Small intestine (tissue), 7 donors: ENCODE data around the gene ELMO3. TPM values are rescaled to one million over a fixed set of nuclear protein-coding genes. Genes with fewer than 3 reads are reported as not detected.
A peak's percentile ranks its signal among the peaks of the same experiment; 100 is the strongest.

Source experiments
- DNase-seq, 2 donors: peaks; one replicate each; pipeline versions ENCODE4 v3.0.0 to v3.0.0-alpha.2; 2013
- FAIRE-seq: peaks from 2 replicates; lab custom pipeline; 2012; peaks lifted over from hg19 to GRCh38; lab: Jason Lieb, UNC
- H3K27ac ChIP-seq, 3 donors: one replicate each; pipeline ENCODE4 v1.5.1; 2013; ENCODE audit warnings: low read length in 2 of 3, mild to moderate bottlenecking in 2 of 3, control low read depth in 1 of 3, inconsistent platforms in 1 of 3, low read depth in 1 of 3, moderate library complexity in 1 of 3
- H3K27me3 ChIP-seq, 3 donors: one replicate each; pipeline ENCODE4 v1.6.1; 2013; ENCODE audit warnings: low read length in 3 of 3, inconsistent platforms in 1 of 3; ENCODE audit not compliant: control insufficient read depth in 3 of 3, insufficient read depth in 3 of 3
- H3K36me3 ChIP-seq, 3 donors: one replicate each; pipeline ENCODE4 v1.6.1; 2013; ENCODE audit warnings: low read length in 3 of 3, inconsistent platforms in 1 of 3, low read depth in 1 of 3, mild to moderate bottlenecking in 1 of 3, moderate library complexity in 1 of 3; ENCODE audit not compliant: control insufficient read depth in 3 of 3, insufficient read depth in 2 of 3
- H3K4me1 ChIP-seq, 3 donors: one replicate each; pipeline ENCODE4 v1.6.1; 2013; ENCODE audit warnings: low read length in 2 of 3, inconsistent platforms in 1 of 3, low read depth in 1 of 3, mild to moderate bottlenecking in 1 of 3, moderate library complexity in 1 of 3; ENCODE audit not compliant: control insufficient read depth in 3 of 3, insufficient read depth in 2 of 3
- H3K4me3 ChIP-seq, 3 donors: one replicate each; pipeline ENCODE4 v1.5.1; 2013; ENCODE audit warnings: low read length in 3 of 3, control low read depth in 1 of 3, inconsistent platforms in 1 of 3, low read depth in 1 of 3, mild to moderate bottlenecking in 1 of 3, moderate library complexity in 1 of 3
- H3K9me3 ChIP-seq, 2 donors: one replicate each; pipeline ENCODE4 v1.6.1; 2013; ENCODE audit warnings: low read depth in 1 of 2, low read length in 1 of 2; ENCODE audit not compliant: control insufficient read depth in 2 of 2, insufficient read depth in 1 of 2
- WGBS, 3 donors: extraction: QIAGEN DNeasy Blood & Tissue Kit; methylation state at CpG; one replicate each; pipeline ENCODE4 v1.1.7; 2013; 5-methylcytosine and 5-hydroxymethylcytosine counted together
- polyA plus RNA-seq, 4 donors: library from polyadenylated mRNA; stranded (reverse) in 3 of 4; unstranded in 1 of 4; fragments of 200-250 nt in 3 of 4; fragments of 120-200 nt in 1 of 4; gene quantifications; one replicate each; pipeline versions ENCODE4 v1.2.1 to v1.2.3, GENCODE V29; 2013
- donor health status: healthy with polysubstance abuse.
- donor health status: control.
- donor health status: control.
- donor health status: Bipolar disorder and iron deficiency.
- donor health status: healthy.

The ELMO3 gene
- polyA plus RNA-seq, 4 donors: 36.3 to 101 (median 67.4) TPM

DNA sequence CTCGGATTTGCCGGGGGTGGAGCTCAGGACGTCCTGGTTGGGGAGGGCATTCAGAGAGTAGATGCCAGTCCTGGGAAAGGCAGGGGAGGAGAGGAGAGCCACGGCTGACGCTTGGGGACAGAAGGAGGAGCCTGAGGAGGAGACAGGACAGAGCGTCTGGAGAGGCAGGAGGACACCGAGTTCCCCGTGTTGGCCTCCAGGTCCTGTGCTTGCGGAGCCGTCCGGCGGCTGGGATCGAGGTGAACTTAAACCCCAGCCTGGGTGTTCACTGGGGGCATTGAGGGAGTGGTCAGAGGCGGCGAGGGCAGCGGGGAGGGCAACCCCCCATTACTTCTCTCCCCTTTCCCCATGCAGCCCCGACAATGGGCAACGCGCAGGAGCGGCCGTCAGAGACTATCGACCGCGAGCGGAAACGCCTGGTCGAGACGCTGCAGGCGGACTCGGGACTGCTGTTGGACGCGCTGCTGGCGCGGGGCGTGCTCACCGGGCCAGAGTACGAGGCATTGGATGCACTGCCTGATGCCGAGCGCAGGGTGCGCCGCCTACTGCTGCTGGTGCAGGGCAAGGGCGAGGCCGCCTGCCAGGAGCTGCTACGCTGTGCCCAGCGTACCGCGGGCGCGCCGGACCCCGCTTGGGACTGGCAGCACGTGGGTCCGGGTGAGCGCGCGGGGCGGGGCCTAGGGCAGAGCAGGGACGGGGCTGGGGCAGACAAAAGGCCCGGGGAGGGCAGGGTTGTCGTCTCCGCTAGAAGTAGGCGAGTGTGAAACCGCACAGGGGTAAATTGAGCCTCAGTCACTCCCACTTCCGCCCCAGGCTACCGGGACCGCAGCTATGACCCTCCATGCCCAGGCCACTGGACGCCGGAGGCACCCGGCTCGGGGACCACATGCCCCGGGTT, 24.9 kb upstream of the ELMO3 start:
- DNase-seq: peak; percentile 93 to 95
- no peak for FAIRE-seq
- H3K27ac ChIP-seq: peak overlapping the region in 2 of 3 donors; percentile 83 to 93
- H3K9me3 ChIP-seq: no peaks in the 10 kb centered on the region
- H3K4me3 ChIP-seq: peak overlapping the region in 2 of 3 donors; percentile 30 to 32
- H3K27me3 ChIP-seq: peaks cover 0 to 81% (median 0%) of the 10 kb centered on the region in 3 donors
- peaks cover 4 to 48% (median 9%) of the 10 kb centered on the region in 3 donors for H3K4me1 ChIP-seq
- WGBS, 3 donors: 1 to 2% (median 1%) methylated on average over 62 to 71 of the region's 71 CpGs
- H3K36me3 ChIP-seq: peaks cover 0 to 4% (median 0%) of the 10 kb centered on the region in 3 donors

DNA sequence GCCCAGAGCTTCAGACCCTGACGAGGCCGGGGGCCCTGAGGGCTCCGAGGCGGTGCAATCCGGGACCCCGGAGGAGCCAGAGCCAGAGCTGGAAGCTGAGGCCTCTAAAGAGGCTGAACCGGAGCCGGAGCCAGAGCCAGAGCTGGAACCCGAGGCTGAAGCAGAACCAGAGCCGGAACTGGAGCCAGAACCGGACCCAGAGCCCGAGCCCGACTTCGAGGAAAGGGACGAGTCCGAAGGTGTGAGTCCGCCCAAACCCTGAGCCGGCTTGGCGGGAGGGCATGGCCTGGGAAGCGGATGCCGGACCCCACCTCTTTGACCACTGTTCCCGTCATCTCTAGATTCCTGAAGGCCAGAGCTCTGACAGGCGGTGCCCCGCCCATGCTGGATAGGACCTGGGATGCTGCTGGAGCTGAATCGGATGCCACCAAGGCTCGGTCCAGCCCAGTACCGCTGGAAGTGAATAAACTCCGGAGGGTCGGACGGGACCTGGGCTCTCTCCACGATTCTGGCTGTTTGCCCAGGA, 24.2 kb upstream of the ELMO3 start:
- Histone ChIP-seq H3K27ac (peak overlapping the region in 2 of 3 donors; percentile 57 to 93), H3K4me1 (peaks cover 4 to 41% (median 6%) of the 10 kb centered on the region in 3 donors), H3K4me3 (peak overlapping the region in 2 of 3 donors; percentile 11 to 30), H3K27me3 (peaks cover 0 to 74% (median 0%) of the 10 kb centered on the region in 3 donors), H3K9me3 (no peaks in the 10 kb centered on the region), H3K36me3 (peaks cover 0 to 4% (median 0%) of the 10 kb centered on the region in 3 donors)
- FAIRE-seq (no peak), DNase-seq (no peak)
- WGBS, 3 donors: 40 to 59% (median 52%) methylated on average over 31 of the region's 31 CpGs

DNA sequence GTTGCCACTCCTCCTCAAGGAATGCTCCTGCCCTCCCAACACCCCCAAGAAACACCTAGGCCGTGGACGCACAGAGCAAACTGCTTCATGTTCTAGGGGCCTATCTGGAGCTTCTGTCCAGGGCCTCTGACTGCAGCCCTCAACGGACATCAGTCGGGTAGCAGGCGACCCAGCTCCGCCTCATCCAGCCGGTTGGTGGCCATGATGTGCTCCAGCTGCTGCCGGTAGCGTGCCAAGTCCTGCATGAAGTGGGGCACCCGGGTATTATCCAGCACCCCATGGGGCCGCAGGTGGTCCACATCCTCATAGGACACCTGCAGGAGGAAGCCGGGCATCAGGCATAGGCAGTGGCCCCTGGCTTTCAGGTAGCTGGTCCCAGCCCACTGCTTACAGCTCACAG, 22.3 kb upstream of the ELMO3 start:
- FAIRE-seq: no peak
- DNase-seq: no peak
- Histone ChIP-seq H3K36me3 (peaks cover 0 to 8% (median 0%) of the 10 kb centered on the region in 3 donors), H3K27me3 (peaks cover 0 to 56% (median 0%) of the 10 kb centered on the region in 3 donors), H3K4me1 (peaks cover 3 to 27% (median 4%) of the 10 kb centered on the region in 3 donors), H3K4me3 (no peak overlapping the region), H3K27ac (no peak overlapping the region), H3K9me3 (no peaks in the 10 kb centered on the region)
- 90 to 93% (median 90%) methylated on average over 12 of the region's 12 CpGs for WGBS, 3 donors

DNA sequence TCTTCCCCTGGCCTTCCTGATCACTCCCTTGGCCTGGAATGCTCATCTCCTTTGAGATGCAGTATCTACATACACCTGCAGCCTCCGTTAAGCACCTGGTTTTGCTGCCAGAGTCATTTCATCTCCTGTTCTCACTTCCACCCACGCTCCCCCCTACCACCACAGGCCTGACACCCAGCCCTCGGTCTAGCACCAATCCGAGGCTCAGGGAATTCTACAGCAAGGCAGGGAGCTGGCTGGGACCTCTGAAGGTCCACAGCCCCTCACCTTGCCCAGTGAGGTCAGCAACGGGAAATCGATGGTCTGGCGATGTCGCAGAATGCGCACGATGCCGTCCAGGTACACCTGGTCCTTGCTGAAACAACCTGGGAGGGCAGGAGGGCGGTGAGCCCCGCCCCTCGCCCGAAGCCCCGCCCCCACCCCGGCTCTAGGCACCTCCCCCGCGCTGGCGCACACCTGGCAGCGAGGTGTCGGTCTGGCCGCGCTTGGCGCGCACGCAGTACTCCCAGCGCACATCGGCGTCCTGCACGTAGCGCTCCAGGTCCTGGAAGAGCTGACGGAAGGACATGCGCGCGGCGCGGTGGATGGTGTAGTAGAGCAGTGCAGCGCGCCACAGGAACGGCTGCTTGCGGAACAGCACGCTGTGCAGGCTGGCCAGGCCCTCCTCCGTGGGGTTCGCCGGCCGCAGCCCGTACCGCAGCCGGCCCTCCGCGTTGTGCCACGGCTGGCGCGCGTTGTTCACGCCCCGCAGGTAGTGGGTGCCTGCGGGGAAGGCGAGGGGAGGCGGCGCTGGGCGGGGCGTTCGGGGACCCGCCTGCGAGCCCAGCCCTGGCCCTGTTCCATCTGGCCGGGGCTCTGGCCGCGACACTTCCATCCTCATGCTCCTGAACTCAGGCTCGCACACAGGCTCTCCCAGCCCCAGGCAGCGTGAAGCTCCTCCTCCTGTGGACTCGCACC, 20.9 kb upstream of the ELMO3 start:
- peak overlapping the region in 2 of 3 donors; percentile 30 to 66 for H3K27ac ChIP-seq
- H3K9me3 ChIP-seq: no peaks in the 10 kb centered on the region
- DNase-seq (peak; percentile 90 to 92), FAIRE-seq (no peak)
- peaks cover 3 to 30% (median 4%) of the 10 kb centered on the region in 3 donors for H3K4me1 ChIP-seq
- H3K36me3 ChIP-seq: peaks cover 0 to 8% (median 0%) of the 10 kb centered on the region in 3 donors
- peak overlapping the region in 2 of 3 donors; percentile 25 to 48 for H3K4me3 ChIP-seq
- peaks cover 0 to 42% (median 0%) of the 10 kb centered on the region in 3 donors for H3K27me3 ChIP-seq
- 2 to 5% (median 4%) methylated on average over 49 to 73 of the region's 73 CpGs for WGBS, 3 donors

DNA sequence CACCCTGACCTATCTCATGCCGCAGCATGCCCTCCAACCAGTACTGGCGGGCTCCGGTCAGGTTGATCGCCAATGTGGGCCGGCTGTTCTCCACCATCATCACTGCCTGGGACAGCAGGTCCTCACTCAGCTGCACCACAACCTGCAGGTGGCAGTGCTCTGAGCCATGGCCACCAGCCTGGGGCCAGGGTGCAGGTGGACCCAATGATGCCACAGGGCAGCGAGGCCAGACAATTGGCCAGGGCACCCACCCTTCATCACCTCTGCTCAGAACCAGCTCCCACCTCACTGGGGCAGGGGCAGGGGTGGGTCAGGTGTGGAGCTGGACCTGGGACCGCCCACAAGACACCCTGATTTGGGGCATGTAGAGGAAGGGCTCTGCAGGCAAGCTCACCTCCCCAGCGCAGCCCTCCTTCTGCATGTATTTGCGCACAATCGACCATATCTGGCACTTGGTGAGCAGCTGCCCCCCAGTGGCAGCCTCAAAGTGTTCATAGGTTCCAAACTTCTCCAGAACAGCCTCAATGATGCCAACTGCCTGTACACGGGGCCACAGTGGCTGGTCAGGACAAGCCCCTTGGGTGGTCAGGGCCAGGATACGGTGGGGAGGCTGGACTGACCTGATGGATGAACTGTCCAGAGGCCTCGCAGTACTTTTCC, 19.4 kb upstream of the ELMO3 start:
- Histone ChIP-seq H3K36me3 (peaks cover 0 to 8% (median 0%) of the 10 kb centered on the region in 3 donors), H3K27me3 (peaks cover 0 to 31% (median 0%) of the 10 kb centered on the region in 3 donors), H3K9me3 (no peaks in the 10 kb centered on the region), H3K4me3 (no peak overlapping the region), H3K27ac (no peak overlapping the region), H3K4me1 (peaks cover 0 to 23% (median 4%) of the 10 kb centered on the region in 3 donors)
- WGBS, 3 donors: 86 to 89% (median 87%) methylated on average over 13 of the region's 13 CpGs
- no peak for DNase-seq
- no peak for FAIRE-seq

DNA sequence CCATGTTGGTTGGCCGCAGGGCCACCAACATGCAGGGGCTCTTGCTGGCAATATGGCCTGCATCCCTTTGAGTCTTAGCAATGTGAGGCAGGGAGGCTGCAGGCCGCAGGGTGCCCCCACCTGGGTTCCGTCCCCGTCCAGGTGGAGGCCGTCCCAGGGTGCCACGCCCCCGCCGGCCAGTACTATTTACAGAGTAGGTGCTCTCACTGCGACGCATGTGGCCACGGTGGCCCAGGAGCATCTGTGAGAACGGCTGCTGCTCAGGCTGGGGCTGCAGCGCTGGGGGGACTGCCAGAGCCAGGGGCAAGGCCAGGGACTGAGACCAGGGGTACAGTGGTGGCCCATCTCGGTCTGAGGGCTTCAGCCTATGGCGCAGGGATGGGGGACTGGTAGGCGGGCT, 18.8 kb upstream of the ELMO3 start:
- H3K27ac ChIP-seq: no peak overlapping the region
- FAIRE-seq: no peak
- H3K4me3 ChIP-seq: no peak overlapping the region
- H3K27me3 ChIP-seq: peaks cover 0 to 29% (median 0%) of the 10 kb centered on the region in 3 donors
- peaks cover 3 to 24% (median 7%) of the 10 kb centered on the region in 3 donors for H3K4me1 ChIP-seq
- WGBS, 3 donors: 87 to 94% (median 87%) methylated on average over 16 of the region's 16 CpGs
- H3K36me3 ChIP-seq: peaks cover 0 to 8% (median 0%) of the 10 kb centered on the region in 3 donors
- no peaks in the 10 kb centered on the region for H3K9me3 ChIP-seq
- DNase-seq: no peak

DNA sequence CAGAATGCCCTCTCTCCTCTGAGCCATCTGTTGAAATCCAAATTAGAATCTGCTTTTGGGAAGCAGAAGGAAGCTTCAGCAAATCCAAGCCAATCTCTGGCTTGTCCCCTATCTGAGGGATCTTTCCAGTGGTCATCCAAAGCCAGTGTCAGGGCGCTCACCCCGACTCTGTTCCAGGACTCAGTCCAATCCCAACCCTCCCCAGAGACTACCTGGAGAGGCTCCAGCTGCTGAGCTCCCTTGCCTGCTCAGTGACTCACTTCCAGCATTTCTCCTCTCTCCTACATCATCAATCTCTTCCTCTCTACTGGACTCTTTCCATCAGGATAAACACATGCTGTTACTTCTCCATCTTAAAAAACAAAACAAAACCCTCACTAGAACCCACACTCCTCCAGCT, 17.6 kb upstream of the ELMO3 start:
- H3K4me3 ChIP-seq: no peak overlapping the region
- H3K36me3 ChIP-seq: peaks cover 0 to 7% (median 0%) of the 10 kb centered on the region in 3 donors
- H3K27me3 ChIP-seq: peaks cover 0 to 17% (median 0%) of the 10 kb centered on the region in 3 donors
- H3K9me3 ChIP-seq: no peaks in the 10 kb centered on the region
- DNase-seq (no peak), FAIRE-seq (no peak)
- 63 to 83% (median 81%) methylated on average over 2 of the region's 2 CpGs for WGBS, 3 donors
- peaks cover 3 to 33% (median 7%) of the 10 kb centered on the region in 3 donors for H3K4me1 ChIP-seq
- H3K27ac ChIP-seq: peak overlapping the region in 1 of 3 donors; percentile 28
